Measurements from ENCODE around the gene IQCN.

GRCh38 chr19:18304458-18305310 is 30.4 kb upstream of the IQCN start:
- TF ChIP-seq POLR2A (IDR thresholded peaks at IDR 0.05): peak; percentile 63 to 67
- no peak for TF ChIP-seq CTCF (IDR thresholded peaks at IDR 0.05)

Measured in sigmoid colon (tissue), 3 donors.